Ishikawa (cell line): ENCODE measurements around the gene FAT3.

Experiments
- NFIC ChIP-seq: IDR thresholded peaks from 2 replicates; pipeline ENCODE4 v1.6.1; 2012
- REST ChIP-seq: IDR thresholded peaks from 2 replicates; pipeline ENCODE4 v1.6.1; 2012; ENCODE audit warnings: low read depth, mild to moderate bottlenecking
- TAF1 ChIP-seq: IDR thresholded peaks from 2 replicates; pipeline ENCODE4 v1.6.1; 2012; ENCODE audit warnings: low read depth, mild to moderate bottlenecking
- YY1 ChIP-seq: IDR thresholded peaks from 2 replicates; pipeline ENCODE4 v1.6.1; 2012; ENCODE audit warnings: low read depth
- TF ChIP-seq, protein P1 (sequence below): IDR thresholded peaks from 2 replicates; pipeline ENCODE4 v1.6.1; 2012

DNA sequence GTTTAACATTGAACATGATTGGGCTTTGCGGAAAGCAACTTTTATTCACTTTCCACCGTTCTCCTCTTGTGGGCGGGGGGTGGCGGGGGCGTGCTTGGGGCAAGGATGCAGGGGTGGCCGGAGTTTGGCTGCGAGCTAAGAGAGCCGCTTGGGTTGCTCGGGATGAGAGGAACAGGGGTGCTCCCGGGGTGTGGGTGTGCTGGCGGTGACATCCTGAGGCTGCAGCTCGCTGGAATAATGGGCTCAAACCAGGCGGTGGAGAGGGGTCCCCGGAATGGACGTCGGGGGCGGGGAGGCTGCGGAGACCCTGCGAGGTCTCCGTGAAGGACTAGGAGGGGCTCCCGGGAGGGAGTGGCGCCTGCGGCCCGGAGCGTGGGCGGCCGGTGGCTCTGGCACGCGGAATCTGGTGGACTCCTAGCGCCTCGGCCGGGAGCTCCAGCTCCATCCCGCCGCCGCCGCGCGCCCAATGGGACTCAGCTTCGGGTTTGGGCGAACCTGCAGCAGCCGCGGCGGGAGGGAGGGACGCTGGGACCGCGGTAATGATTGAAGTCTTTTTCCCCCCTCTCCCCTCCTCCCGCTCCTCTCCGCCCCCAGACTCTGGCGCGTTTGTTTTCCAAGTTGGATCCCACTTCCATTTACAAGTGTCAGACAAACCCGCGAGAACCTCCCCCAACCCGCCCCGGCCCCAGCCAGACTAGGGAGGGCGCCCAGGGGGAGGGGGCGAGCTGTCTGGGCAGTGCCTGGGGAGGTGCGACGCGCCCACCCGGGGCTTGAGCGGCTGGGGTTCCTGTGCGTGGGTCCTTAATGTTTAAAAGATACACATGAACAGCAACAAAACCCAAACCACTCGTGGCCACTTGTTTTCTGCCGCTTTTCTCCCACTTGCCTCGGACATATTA is 2.0 kb downstream of the FAT3 start:
- TF ChIP-seq REST (no peak), TAF1 (no peak), NFIC (no peak), YY1 (no peak)
- TF ChIP-seq, protein P1, sequence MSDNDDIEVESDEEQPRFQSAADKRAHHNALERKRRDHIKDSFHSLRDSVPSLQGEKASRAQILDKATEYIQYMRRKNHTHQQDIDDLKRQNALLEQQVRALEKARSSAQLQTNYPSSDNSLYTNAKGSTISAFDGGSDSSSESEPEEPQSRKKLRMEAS, result no peak
